GM10266 (cell line): ENCODE data around the gene CEP120.

Experiments used
- DNase-seq: peaks from one replicate; pipeline ENCODE4 v3.0.0; 2012; ENCODE audit errors: extremely low spot score
- TF ChIP-seq, protein P1 (sequence below): IDR thresholded peaks from 2 replicates; pipeline ENCODE4 v1.5.1; 2012; ENCODE audit warnings: mild to moderate bottlenecking, low read depth; ENCODE audit not compliant: control insufficient read depth, insufficient read depth; ENCODE audit errors: missing control alignments

CEP120 gene

DNA sequence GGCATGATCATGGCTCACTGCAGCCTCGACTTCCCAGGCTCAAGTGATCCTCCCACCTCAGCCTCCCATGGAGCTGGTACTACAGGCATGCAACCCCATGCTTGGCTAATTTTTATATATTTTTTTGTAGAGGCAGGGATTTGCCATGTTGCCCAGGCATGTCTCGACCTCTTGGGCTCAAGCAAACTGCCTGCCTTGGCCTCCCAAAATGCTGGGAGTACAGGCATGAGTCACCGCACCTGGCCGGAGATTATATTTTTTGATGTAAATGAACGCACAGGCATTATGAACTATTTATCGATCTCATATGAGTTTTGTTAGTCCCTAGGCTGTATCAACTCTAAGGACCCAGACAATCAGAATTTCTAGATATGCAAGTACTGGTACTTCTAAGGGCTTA lies 25.5 kb upstream of the CEP120 start:
- DNase-seq = no peak
- TF ChIP-seq, protein P1, sequence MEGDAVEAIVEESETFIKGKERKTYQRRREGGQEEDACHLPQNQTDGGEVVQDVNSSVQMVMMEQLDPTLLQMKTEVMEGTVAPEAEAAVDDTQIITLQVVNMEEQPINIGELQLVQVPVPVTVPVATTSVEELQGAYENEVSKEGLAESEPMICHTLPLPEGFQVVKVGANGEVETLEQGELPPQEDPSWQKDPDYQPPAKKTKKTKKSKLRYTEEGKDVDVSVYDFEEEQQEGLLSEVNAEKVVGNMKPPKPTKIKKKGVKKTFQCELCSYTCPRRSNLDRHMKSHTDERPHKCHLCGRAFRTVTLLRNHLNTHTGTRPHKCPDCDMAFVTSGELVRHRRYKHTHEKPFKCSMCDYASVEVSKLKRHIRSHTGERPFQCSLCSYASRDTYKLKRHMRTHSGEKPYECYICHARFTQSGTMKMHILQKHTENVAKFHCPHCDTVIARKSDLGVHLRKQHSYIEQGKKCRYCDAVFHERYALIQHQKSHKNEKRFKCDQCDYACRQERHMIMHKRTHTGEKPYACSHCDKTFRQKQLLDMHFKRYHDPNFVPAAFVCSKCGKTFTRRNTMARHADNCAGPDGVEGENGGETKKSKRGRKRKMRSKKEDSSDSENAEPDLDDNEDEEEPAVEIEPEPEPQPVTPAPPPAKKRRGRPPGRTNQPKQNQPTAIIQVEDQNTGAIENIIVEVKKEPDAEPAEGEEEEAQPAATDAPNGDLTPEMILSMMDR = no peak

GRCh38 chr5:123448017-123448617 lies 24.9 kb upstream of the CEP120 start:
- DNase-seq = peak; percentile 41
- TF ChIP-seq, protein P1 = no peak

GRCh38 chr5:123444016-123444415 lies 20.8 kb upstream of the CEP120 start:
- TF ChIP-seq, protein P1 = no peak
- no peak for DNase-seq

- no peak for DNase-seq
- TF ChIP-seq, protein P1 = no peak
Measured at GRCh38 chr5:123441408-123441807, 18.2 kb upstream of the CEP120 start.

GRCh38 chr5:123440456-123441181 lies 17.4 kb upstream of the CEP120 start:
- TF ChIP-seq, protein P1 = no peak
- no peak for DNase-seq

DNA sequence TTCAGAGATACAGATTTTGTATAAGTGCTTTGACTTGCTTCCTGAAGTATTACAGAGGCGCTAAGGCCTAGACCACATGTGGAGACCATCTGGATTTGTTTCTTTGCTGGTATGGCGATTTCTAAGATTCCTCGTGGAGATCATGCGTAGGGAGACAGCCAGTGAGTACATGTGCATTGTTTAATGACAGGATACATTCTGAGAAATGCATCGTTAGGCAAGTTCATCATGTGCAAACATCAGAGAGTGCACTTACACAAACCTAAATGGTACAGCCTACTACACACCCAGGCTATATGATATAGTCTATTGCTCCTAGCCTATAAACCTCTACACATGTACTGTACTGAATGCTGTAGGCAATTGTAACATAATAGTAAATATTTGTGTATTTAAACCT lies 16.5 kb upstream of the CEP120 start:
- TF ChIP-seq, protein P1 = no peak
- no peak for DNase-seq

DNA sequence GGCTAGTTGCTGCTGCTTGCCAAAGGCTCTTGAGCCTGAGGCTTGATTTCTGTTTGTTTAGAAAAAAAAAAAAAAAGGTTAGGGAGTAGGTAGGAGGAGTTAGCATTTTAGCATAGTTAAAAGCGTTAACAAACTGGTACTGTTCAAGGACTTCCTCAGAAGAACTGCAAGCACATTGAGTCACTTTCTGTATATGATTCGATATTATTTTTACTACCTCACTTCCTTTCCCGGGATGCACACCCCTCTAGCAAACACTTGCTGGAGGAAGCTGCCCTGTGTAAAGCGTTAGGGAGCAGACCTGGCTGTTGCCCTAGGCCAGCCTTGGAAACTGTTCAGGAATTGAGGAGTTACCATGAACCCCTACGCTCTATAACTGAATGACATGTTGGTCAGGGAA lies 15.7 kb upstream of the CEP120 start:
- DNase-seq = no peak
- TF ChIP-seq, protein P1 = no peak
